Measurements from ENCODE around the gene NOSTRIN. TPM values are rescaled to one million over a fixed set of nuclear protein-coding genes. Genes with fewer than 3 reads are reported as not detected.

The NOSTRIN gene
- total RNA-seq, 1 donor from 2014 or later: 3.1 TPM

DNA sequence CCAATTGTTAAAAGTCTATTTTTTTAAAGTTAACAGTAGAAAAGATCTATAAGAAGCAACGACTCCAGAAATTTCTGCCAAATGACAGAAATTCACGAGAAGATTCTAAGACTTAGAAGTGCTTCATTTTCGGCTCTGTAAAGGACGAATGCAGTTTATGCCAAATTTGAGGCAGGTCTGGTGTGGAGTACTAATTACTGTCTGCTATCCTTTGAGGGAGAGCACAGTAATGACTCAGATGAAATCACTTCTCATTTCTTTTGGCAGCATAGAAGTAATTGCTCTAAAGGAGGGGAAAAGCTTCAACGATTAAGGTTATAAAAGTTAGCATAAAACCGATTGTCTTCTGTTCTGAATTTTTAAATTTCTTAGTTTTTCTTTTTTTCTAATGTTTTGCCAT lies 110.0 kb downstream of the NOSTRIN start:
- no peak for DNase-seq (ENCODE audit: low read depth)
- no peak for TF ChIP-seq CTCF (conservative IDR thresholded peaks at IDR 0.05; ENCODE audit: low read depth, low read length)
- H3K4me3 ChIP-seq (ENCODE audit: low read depth, low read length): peak overlapping the region; percentile 48

- no peak for DNase-seq (ENCODE audit: low read depth)
- peak overlapping the region; percentile 48 for H3K4me3 ChIP-seq (ENCODE audit: low read depth, low read length)
Observed at GRCh38 chr2:168912901-168913369, 110.5 kb downstream of the NOSTRIN start.

GRCh38 chr2:168913495-168913894 lies 111.1 kb downstream of the NOSTRIN start:
- no peak for TF ChIP-seq CTCF (conservative IDR thresholded peaks at IDR 0.05; ENCODE audit: low read depth, low read length)
- no peak for DNase-seq (ENCODE audit: low read depth)
- no peak overlapping the region for H3K4me3 ChIP-seq (ENCODE audit: low read depth, low read length)

More at GRCh38 chr2:168912901-168913369, 110.5 kb downstream of the NOSTRIN start:
- TF ChIP-seq CTCF (conservative IDR thresholded peaks at IDR 0.05; ENCODE audit: low read depth, low read length): no peak

Other genes starting within 250 kb of the NOSTRIN start
- 39.7 and 42.1 TPM in 2 replicates for gene SPC25, start 87.8 kb downstream of the NOSTRIN start, total RNA-seq
- not detected in 2 replicates for gene G6PC2, start 98.7 kb downstream of the NOSTRIN start, total RNA-seq
- gene ABCB11, start 228.7 kb downstream of the NOSTRIN start, total RNA-seq: not detected in 2 replicates

All from epithelial cell of proximal tubule (primary cell).